ENCODE data around the gene CCL16. TPM values are rescaled to one million over a fixed set of nuclear protein-coding genes. Genes with fewer than 3 reads are reported as not detected.

The CCL16 gene
- polyA plus RNA-seq, 1 donor (not counting 4 experiments of a cell fraction or from before 2014, with no cell fraction given), result not detected

DNA sequence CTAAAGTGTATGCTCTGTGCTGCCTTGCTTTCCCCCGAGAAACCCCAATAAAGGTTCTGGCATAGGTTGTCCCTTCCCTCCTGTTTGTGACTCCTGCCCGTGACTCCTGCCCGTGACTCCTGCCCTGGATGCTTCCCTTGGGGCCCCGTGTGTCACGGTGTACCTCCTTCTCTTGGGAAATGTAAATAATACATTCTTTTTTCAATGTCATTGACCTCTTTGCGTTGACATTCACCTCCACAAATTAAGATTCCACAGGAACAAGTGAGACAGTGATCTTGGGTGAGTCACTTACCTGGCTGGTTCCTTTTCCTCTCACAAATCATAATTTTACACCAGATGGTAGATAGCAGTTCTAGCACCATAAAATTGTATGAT lies 19.4 kb upstream of the CCL16 start:
- no peak overlapping the region for H3K4me3 ChIP-seq (ENCODE audit: control insufficient read depth in 2 of 3, extremely low read depth in 1 of 3, insufficient read depth in 2 of 3, low read depth in 1 of 3, low read length in 3 of 3)
- H3K27ac ChIP-seq (ENCODE audit: control insufficient read depth, insufficient read depth, low read length), result no peak overlapping the region
- no peaks in the 10 kb centered on the region for H4K20me1 ChIP-seq (ENCODE audit: control insufficient read depth, extremely low read depth, insufficient read depth, low read length)
- DNase-seq (ENCODE audit: low read depth, low spot score), result no peak
- H3K36me3 ChIP-seq (ENCODE audit: control insufficient read depth in 2 of 2, extremely low read depth in 1 of 2, insufficient read depth in 2 of 2, low read length in 2 of 2), result no peaks in the 10 kb centered on the region
- TF ChIP-seq EZH2 (IDR thresholded peaks at IDR 0.05; ENCODE audit: low read length), result no peak
- TF ChIP-seq, protein P1, sequence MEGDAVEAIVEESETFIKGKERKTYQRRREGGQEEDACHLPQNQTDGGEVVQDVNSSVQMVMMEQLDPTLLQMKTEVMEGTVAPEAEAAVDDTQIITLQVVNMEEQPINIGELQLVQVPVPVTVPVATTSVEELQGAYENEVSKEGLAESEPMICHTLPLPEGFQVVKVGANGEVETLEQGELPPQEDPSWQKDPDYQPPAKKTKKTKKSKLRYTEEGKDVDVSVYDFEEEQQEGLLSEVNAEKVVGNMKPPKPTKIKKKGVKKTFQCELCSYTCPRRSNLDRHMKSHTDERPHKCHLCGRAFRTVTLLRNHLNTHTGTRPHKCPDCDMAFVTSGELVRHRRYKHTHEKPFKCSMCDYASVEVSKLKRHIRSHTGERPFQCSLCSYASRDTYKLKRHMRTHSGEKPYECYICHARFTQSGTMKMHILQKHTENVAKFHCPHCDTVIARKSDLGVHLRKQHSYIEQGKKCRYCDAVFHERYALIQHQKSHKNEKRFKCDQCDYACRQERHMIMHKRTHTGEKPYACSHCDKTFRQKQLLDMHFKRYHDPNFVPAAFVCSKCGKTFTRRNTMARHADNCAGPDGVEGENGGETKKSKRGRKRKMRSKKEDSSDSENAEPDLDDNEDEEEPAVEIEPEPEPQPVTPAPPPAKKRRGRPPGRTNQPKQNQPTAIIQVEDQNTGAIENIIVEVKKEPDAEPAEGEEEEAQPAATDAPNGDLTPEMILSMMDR (optimal IDR thresholded peaks at IDR 0.05 in 1 of 3, IDR thresholded peaks at IDR 0.05 in 1 of 3, conservative IDR thresholded peaks at IDR 0.05 in 1 of 3; ENCODE audit: extremely low read depth in 1 of 3, insufficient read depth in 2 of 3, low read length in 3 of 3), result no peak
- H3K4me1 ChIP-seq (ENCODE audit: control insufficient read depth, extremely low read depth, insufficient read depth, low read length), result no peaks in the 10 kb centered on the region
- no peak overlapping the region for H2AFZ ChIP-seq (ENCODE audit: control insufficient read depth, low read length)
- H3K27me3 ChIP-seq (ENCODE audit: control insufficient read depth, extremely low read depth, insufficient read depth, low read length), result no peaks in the 10 kb centered on the region
- no peak for FAIRE-seq
- H3K4me2 ChIP-seq (ENCODE audit: control insufficient read depth, extremely low read depth, insufficient read depth, low read depth, low read length), result no peak overlapping the region
- H3K9ac ChIP-seq (ENCODE audit: control insufficient read depth, extremely low read depth, insufficient read depth, low read length), result no peak overlapping the region
- no peaks in the 10 kb centered on the region for H3K79me2 ChIP-seq (ENCODE audit: control insufficient read depth, insufficient read depth, low read length)
- dilution Hi-C loops (cut with MboI; ENCODE audit: extremely low pct_ligation_motif_present, low sequenced_read_pairs), result no loop called here
- H3K9me3 ChIP-seq (ENCODE audit: control insufficient read depth, low read depth, low read length), result no peaks in the 10 kb centered on the region
- H3K9me1 ChIP-seq (ENCODE audit: control insufficient read depth, extremely low read depth, insufficient read depth, low read length), result no peaks in the 10 kb centered on the region

GRCh38 chr17:35998756-35999155 lies 17.5 kb upstream of the CCL16 start:
- Histone ChIP-seq H4K20me1 (ENCODE audit: control insufficient read depth, extremely low read depth, insufficient read depth, low read length) (no peaks in the 10 kb centered on the region), H3K4me3 (ENCODE audit: control insufficient read depth in 2 of 3, extremely low read depth in 1 of 3, insufficient read depth in 2 of 3, low read depth in 1 of 3, low read length in 3 of 3) (no peak overlapping the region), H3K9me1 (ENCODE audit: control insufficient read depth, extremely low read depth, insufficient read depth, low read length) (no peaks in the 10 kb centered on the region), H3K9me3 (ENCODE audit: control insufficient read depth, low read depth, low read length) (no peaks in the 10 kb centered on the region), H3K79me2 (ENCODE audit: control insufficient read depth, insufficient read depth, low read length) (no peaks in the 10 kb centered on the region), H3K27me3 (ENCODE audit: control insufficient read depth, extremely low read depth, insufficient read depth, low read length) (no peaks in the 10 kb centered on the region), H3K9ac (ENCODE audit: control insufficient read depth, extremely low read depth, insufficient read depth, low read length) (no peak overlapping the region), H3K27ac (ENCODE audit: control insufficient read depth, insufficient read depth, low read length) (no peak overlapping the region), H3K4me1 (ENCODE audit: control insufficient read depth, extremely low read depth, insufficient read depth, low read length) (no peaks in the 10 kb centered on the region), H3K4me2 (ENCODE audit: control insufficient read depth, extremely low read depth, insufficient read depth, low read depth, low read length) (no peak overlapping the region), H3K36me3 (ENCODE audit: control insufficient read depth in 2 of 2, extremely low read depth in 1 of 2, insufficient read depth in 2 of 2, low read length in 2 of 2) (no peaks in the 10 kb centered on the region), H2AFZ (ENCODE audit: control insufficient read depth, low read length) (no peak overlapping the region)
- DNase-seq (ENCODE audit: low read depth, low spot score) (no peak), FAIRE-seq (no peak)
- no peak for TF ChIP-seq EZH2 (IDR thresholded peaks at IDR 0.05; ENCODE audit: low read length)
- TF ChIP-seq, protein P1 (optimal IDR thresholded peaks at IDR 0.05 in 1 of 3, IDR thresholded peaks at IDR 0.05 in 1 of 3, conservative IDR thresholded peaks at IDR 0.05 in 1 of 3; ENCODE audit: extremely low read depth in 1 of 3, insufficient read depth in 2 of 3, low read length in 3 of 3), result no peak
- dilution Hi-C loops (cut with MboI; ENCODE audit: extremely low pct_ligation_motif_present, low sequenced_read_pairs), result loop anchor here (25.0 kb wide), 1 partner anchor 139 kb away; no protein-coding TSS in a partner anchor

Measured in keratinocyte (primary cell).